ENCODE data around the gene MAN2B2. TPM values are rescaled to one million over a fixed set of nuclear protein-coding genes. Genes with fewer than 3 reads are reported as not detected.

The MAN2B2 gene
- total and polyA plus RNA-seq, 9 of the 15 experiments (the other 6 are each of a cell fraction or from before 2014, with no cell fraction given), result 0.21 to 8.8 (median 3.7) TPM

DNA sequence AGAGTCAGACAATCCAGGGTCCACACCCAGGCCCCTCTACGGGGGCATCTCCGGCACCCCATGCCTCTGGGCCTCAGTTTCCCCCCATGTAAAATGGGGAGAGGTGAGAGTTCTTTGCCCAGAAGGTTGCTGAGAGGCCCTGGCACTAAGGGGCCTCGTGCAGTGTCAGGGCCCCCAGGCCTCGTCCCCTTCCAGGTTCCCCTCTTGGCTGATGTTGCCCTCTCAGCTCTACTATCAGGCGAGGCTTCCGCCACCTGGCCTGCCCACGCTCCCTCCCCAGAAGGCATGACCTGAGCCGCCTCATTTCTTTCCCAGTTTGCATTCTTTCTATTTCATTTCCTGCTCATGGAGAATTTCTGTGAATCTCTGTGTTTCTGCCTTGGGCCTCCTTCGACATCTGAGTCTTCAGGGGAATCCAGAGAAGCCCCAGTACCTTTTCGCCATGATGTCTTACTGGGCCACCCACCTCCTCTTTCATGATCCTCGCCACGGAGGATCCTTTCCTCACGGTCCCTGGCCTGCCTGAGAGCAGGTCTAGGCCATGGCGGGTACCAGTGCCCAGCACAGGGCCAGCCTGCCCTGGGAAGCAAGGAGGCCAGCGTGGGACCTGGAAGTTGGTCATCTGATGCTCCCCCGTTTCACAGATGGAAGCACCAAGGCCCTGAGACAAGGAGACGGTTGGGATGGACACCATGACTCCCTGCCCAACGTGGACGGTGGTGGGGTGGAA lies 43.6 kb downstream of the MAN2B2 start (continued):
- TF ChIP-seq, protein P1, sequence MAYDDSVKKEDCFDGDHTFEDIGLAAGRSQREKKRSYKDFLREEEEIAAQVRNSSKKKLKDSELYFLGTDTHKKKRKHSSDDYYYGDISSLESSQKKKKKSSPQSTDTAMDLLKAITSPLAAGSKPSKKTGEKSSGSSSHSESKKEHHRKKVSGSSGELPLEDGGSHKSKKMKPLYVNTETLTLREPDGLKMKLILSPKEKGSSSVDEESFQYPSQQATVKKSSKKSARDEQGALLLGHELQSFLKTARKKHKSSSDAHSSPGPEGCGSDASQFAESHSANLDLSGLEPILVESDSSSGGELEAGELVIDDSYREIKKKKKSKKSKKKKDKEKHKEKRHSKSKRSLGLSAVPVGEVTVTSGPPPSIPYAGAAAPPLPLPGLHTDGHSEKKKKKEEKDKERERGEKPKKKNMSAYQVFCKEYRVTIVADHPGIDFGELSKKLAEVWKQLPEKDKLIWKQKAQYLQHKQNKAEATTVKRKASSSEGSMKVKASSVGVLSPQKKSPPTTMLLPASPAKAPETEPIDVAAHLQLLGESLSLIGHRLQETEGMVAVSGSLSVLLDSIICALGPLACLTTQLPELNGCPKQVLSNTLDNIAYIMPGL (CRISPR knock-in tag; IDR thresholded peaks at IDR 0.05), result no peak
- TF ChIP-seq HDAC6 (IDR thresholded peaks at IDR 0.05; ENCODE audit: low read depth, low read length) (no peak), HEY1 (CRISPR knock-in tag; IDR thresholded peaks at IDR 0.05; ENCODE audit: borderline replicate concordance) (no peak), SMAD1 (IDR thresholded peaks at IDR 0.05; ENCODE audit: low read depth, low read length, partially characterized antibody) (no peak), ZNF212 (CRISPR knock-in tag; IDR thresholded peaks at IDR 0.05) (no peak), ID3 (CRISPR knock-in tag; IDR thresholded peaks at IDR 0.05) (no peak), ID3 (tag; IDR thresholded peaks at IDR 0.05) (no peak)

GRCh38 chr4:6619116-6619465 lies 44.1 kb downstream of the MAN2B2 start:
- no peaks in the 10 kb centered on the region for H4K20me1 ChIP-seq (replicated peaks; ENCODE audit: control insufficient read depth, insufficient read depth, low read length)
- H3K9me1 ChIP-seq (ENCODE audit: control insufficient read depth, insufficient read depth, low read length), result no peaks in the 10 kb centered on the region
- no peak overlapping the region; a peak in 1 of 4 replicates for H3K9ac ChIP-seq (ENCODE audit: insufficient read depth in 1 of 2, low read depth in 2 of 2, low read length in 2 of 2)
- intact Hi-C loops (cut with micrococcal nuclease), result no loop called here
- no peak overlapping the region for H2AFZ ChIP-seq (ENCODE audit: low read depth, low read length)
- ChIA-PET CTCF (ENCODE audit: low intra/inter-chr PET ratio) (no interaction called here), POLR2A (interaction anchor here (1.1 to 1.4 kb wide), 2 partner anchors 7 to 21 kb away, joined by 3 to 5 read pairs; partner anchors contain the start of gene MRFAP1)
- BruUV-seq (replicated peaks), result no TSS peak
- 94% methylated on average over 11 of the region's 13 CpGs for WGBS (ENCODE audit: insufficient coverage, low coverage, missing lambda C conversion rate)
- no peak overlapping the region for H3K27ac ChIP-seq (ENCODE audit: extremely low read depth, low read depth, low read length)
- TF ChIP-seq SMARCA4 (IDR thresholded peaks at IDR 0.05) (no peak), FOXA3 (CRISPR knock-in tag; conservative IDR thresholded peaks at IDR 0.05 in 1 of 2, IDR thresholded peaks at IDR 0.05 in 1 of 2) (no peak), KLF1 (tag; IDR thresholded peaks at IDR 0.05) (no peak), NONO (IDR thresholded peaks at IDR 0.05; ENCODE audit: low read depth in 2 of 2, low read length in 1 of 2) (no peak), ZNF239 (CRISPR knock-in tag; IDR thresholded peaks at IDR 0.05) (no peak), EP400 (IDR thresholded peaks at IDR 0.05) (no peak), FUS (optimal IDR thresholded peaks at IDR 0.05; ENCODE audit: low read depth, low read length) (no peak), ZNF780A (CRISPR knock-in tag; IDR thresholded peaks at IDR 0.05) (no peak), PRMT5 (CRISPR knock-in tag; IDR thresholded peaks at IDR 0.05) (no peak)
- ATAC-seq (no peak), FAIRE-seq (no peak), DNase-seq (ENCODE audit: extremely low read depth in 1 of 4, low spot score in 3 of 4) (no peak)
- H3K4me2 ChIP-seq (ENCODE audit: insufficient read depth, low read length), result no peak overlapping the region
- H3K9me3 ChIP-seq (replicated peaks; ENCODE audit: control insufficient read depth, insufficient read depth, low read depth, low read length), result no peaks in the 10 kb centered on the region; the same call in 1 of the 2 replicates
- H3K36me3 ChIP-seq (ENCODE audit: control insufficient read depth, insufficient read depth, low read length), result peaks cover 8% of the 10 kb centered on the region; the same call in 1 of the 3 replicates
- in situ Hi-C loops (cut with MboI), result no loop called here
- H3K4me3 ChIP-seq, result no peak overlapping the region
- H3K79me2 ChIP-seq (ENCODE audit: control insufficient read depth, insufficient read depth, low read length), result no peaks in the 10 kb centered on the region
- H3K4me1 ChIP-seq (replicated peaks in 1 of 2; ENCODE audit: control insufficient read depth in 2 of 2, insufficient read depth in 2 of 2, low read length in 2 of 2), result peaks cover 0 to 20% of the 10 kb centered on the region in 2 experiments; a peak in 2 of 5 replicates
- no peaks in the 10 kb centered on the region for H3K27me3 ChIP-seq (ENCODE audit: control insufficient read depth in 2 of 2, insufficient read depth in 2 of 2, low read length in 2 of 2)

Measured in K562 (cell line).